Activated CD8-positive, alpha-beta T cell treated with anti-CD3 and anti-CD28 coated beads, Interleukin-2, amount 10 ng/mL, durations not matched to agents 7 days and 5 days (primary cell): ENCODE data around the gene ABHD14A. TPM values are rescaled to one million over a fixed set of nuclear protein-coding genes. Genes with fewer than 3 reads are reported as not detected.

ENCODE experiments used
- ATAC-seq: fragments of 150-1000 bp; cut with Tn5 transposase; one replicate; pipeline ENCODE4 v1.10.0; 2021; ENCODE audit warnings: moderate library complexity
- CTCF ChIA-PET: fragments of 350-600 bp; sonication (Branson Sonifier 250); formaldehyde crosslinking; loops from one replicate; lab custom pipeline; 2021; ENCODE audit warnings: antibody characterized with exemption; lab: Charles Lee
- POLR2A ChIA-PET: fragments of 350-600 bp; sonication (Branson Sonifier 250); formaldehyde crosslinking; loops from one replicate; lab custom pipeline; 2021; ENCODE audit warnings: antibody characterized with exemption; lab: Charles Lee
- DNase-seq: peaks from one replicate; pipeline ENCODE4 v3.0.0-alpha.2; 2020
- H3K27ac Mint-ChIP-seq: one replicate; pipeline ENCODE4 v1.8.0; 2021; ENCODE audit warnings: mild to moderate bottlenecking, mixed read lengths
- H3K27me3 Mint-ChIP-seq: one replicate; pipeline ENCODE4 v1.8.0; 2021; ENCODE audit warnings: low read depth, mixed read lengths
- H3K36me3 Mint-ChIP-seq: one replicate; pipeline ENCODE4 v1.8.0; 2021; ENCODE audit warnings: low read depth, mixed read lengths
- H3K4me1 Mint-ChIP-seq: one replicate; pipeline ENCODE4 v1.8.0; 2021; ENCODE audit warnings: low read depth, mixed read lengths
- H3K4me3 Mint-ChIP-seq: one replicate; pipeline ENCODE4 v1.8.0; 2021; ENCODE audit warnings: mild to moderate bottlenecking, mixed read lengths
- H3K9me3 Mint-ChIP-seq: one replicate; pipeline ENCODE4 v1.8.0; 2022; ENCODE audit warnings: mixed read lengths; ENCODE audit not compliant: insufficient read depth
- total RNA-seq, 2 experiments: library from RNA; stranded (reverse); gene quantifications; one replicate each; pipeline ENCODE4 v1.2.3, GENCODE V29; 2021

ABHD14A gene
- total RNA-seq, 2 experiments from 2014 or later: 10.5 to 11.7 TPM

DNA sequence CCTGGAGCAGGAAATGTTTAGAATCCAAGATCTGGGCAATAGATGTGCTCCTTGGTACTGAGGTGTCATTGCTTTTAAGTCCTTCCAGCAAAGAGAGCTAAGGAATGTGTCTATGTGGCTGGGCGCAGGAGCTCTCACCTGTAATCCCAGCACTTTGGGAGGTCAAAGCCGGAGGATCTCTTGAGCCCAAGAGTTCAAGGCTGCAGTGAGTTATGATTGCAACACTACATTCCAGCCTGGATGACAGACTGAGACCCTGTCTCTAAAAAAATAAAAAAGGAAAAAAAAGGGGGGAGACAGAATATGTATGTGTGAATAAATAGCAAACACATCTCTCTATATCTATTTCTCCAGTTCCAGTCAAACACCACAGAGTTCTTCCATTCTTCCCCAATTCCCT lies 24.0 kb upstream of the ABHD14A start:
- no peak for DNase-seq
- Mint-ChIP-seq H3K4me1 (peaks cover 2% of the 10 kb centered on the region), H3K36me3 (no peaks in the 10 kb centered on the region), H3K27ac (no peak overlapping the region), H3K27me3 (peaks cover 28% of the 10 kb centered on the region), H3K4me3 (no peak overlapping the region), H3K9me3 (no peaks in the 10 kb centered on the region)
- POLR2A ChIA-PET: interaction anchor here (0.6 kb wide), 1 partner anchor 94 kb away, joined by 3 read pairs; no protein-coding TSS in a partner anchor
- ATAC-seq: no peak
- CTCF ChIA-PET: interaction anchor here (0.6 to 2.2 kb wide), 4 partner anchors 8 to 181 kb away, joined by 3 to 6 read pairs (median 4); partner anchors contain the start of genes ABHD14A, ABHD14B and RRP9

DNA sequence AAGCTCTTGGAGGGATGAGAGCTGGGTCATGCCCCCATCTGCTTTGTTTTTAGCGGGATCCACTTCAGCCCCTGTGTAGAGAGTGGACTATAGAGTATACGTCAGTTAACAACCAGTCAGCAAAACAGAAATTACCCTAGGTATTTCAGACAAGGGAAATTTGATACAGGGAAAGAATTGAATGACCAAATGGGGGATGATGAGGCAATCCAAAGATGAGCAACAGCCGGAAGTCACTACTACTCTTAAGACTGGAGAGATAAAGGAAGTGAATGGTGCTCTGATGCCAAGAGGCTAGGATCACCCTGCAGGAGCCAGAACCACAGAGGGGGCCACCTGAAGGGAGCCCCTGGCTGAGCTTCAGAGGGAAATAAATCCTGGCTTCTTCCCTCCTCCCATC lies 21.4 kb upstream of the ABHD14A start:
- Mint-ChIP-seq H3K4me3 (no peak overlapping the region), H3K27me3 (peaks cover 41% of the 10 kb centered on the region)
- CTCF ChIA-PET: interaction anchor here (0.6 to 2.0 kb wide), 6 partner anchors 11 to 1221 kb away, joined by 3 to 7 read pairs (median 4); partner anchors contain the start of genes ABHD14B and RRP9

DNA sequence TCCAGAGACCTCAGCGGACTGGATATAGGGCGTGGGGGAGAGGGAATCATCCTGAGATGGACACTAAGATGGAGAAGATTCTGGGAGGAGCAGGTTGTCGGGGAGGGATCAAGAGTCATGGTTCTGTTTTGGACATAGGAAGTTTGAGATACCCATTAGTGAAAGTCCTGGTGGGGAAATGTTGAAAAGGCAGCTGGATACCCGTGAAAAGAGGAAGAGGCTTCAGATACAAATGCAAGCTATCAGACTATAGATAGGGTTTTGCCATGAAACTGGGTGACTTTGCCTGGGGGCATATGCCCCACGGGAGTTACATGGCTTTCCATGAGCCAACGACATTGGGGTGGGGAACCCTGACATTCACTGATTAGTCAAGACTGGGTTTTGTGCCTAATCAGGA lies 20.8 kb upstream of the ABHD14A start:
- Mint-ChIP-seq H3K4me3 (no peak overlapping the region), H3K27ac (no peak overlapping the region), H3K36me3 (no peaks in the 10 kb centered on the region), H3K4me1 (peaks cover 13% of the 10 kb centered on the region), H3K9me3 (no peaks in the 10 kb centered on the region), H3K27me3 (peaks cover 43% of the 10 kb centered on the region)
- ChIA-PET POLR2A (no interaction called here), CTCF (interaction anchor here (0.7 to 2.0 kb wide), 5 partner anchors 13 to 132 kb away, joined by 3 to 7 read pairs (median 4); partner anchors contain the start of genes ABHD14B and RRP9)
- DNase-seq: no peak
- no peak for ATAC-seq

More for the DNA sequence above, 21.4 kb upstream of the ABHD14A start:
- H3K36me3 Mint-ChIP-seq: no peaks in the 10 kb centered on the region
- peaks cover 13% of the 10 kb centered on the region for H3K4me1 Mint-ChIP-seq
- no peaks in the 10 kb centered on the region for H3K9me3 Mint-ChIP-seq
- H3K27ac Mint-ChIP-seq: no peak overlapping the region
- POLR2A ChIA-PET: no interaction called here
- ATAC-seq (no peak), DNase-seq (no peak)

DNA sequence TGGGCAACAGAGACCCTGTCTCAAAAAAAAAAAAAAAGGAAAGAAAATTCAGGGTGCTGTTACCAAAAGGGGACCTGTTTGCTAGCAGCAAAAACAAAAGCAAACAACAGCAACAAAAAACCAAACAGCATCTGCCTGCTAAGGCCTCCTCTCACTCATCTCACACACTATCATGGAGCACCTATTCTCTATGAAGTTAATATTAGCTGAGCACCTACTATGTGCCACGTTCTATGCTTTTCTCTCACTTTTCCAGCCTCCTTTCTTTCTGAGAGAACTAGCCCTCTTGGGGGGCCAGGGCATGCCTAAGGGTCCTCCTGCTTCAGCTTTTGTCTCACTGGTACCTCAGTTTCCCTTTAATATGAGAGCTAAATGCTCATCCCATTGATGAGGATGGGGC lies 20.2 kb upstream of the ABHD14A start:
- ChIA-PET CTCF (interaction anchor here (1.0 to 2.0 kb wide), 4 partner anchors 12 to 46 kb away, joined by 3 to 7 read pairs (median 4); partner anchors contain the start of gene RRP9), POLR2A (no interaction called here)
- no peak overlapping the region for H3K27ac Mint-ChIP-seq

DNA sequence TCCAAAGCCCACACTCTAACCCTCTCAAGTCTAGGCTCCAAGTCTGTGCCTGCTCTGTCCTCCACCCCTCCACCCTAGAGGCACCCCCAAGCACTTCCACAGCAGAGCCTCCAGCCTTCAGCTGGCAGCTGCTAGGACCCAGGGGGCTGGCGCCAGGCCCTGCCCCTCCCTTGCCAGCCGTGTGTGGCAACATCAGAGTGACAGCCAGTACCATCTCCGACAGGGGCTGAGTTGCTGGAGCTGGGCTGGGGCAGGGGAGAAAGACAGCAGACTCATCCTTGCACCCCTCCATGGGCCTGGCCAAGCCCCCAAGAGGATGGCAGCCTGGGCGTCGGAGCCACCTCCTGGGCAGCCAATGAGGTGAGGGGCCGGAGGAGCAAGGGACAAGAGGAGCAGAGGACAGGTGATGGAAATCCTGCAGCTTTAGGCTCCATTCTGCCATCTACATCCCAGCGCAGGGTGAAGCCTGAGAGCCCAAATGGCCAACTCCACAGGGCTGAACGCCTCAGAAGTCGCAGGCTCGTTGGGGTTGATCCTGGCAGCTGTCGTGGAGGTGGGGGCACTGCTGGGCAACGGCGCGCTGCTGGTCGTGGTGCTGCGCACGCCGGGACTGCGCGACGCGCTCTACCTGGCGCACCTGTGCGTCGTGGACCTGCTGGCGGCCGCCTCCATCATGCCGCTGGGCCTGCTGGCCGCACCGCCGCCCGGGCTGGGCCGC lies 19.5 kb upstream of the ABHD14A start, which contains the start of gene GPR62:
TSS of gene GPR62 (plus strand) at position 207 of the 718 bp plus-strand sequence. CDS start at position 479, 272 bp downstream.
- DNase-seq: no peak
- no peaks in the 10 kb centered on the region for H3K36me3 Mint-ChIP-seq
- H3K4me3 Mint-ChIP-seq: no peak within 1 kb of the TSS
- ChIA-PET CTCF (interaction anchor here (1.0 to 1.2 kb wide), 2 partner anchors 13 to 14 kb away, joined by 3 to 5 read pairs; partner anchors contain the start of gene RRP9), POLR2A (no interaction called here)
- ATAC-seq: no peak
- peaks cover 13% of the 10 kb centered on the region for H3K4me1 Mint-ChIP-seq
- H3K27ac Mint-ChIP-seq: no peak within 1 kb of the TSS
- peaks cover 43% of the 10 kb centered on the region for H3K27me3 Mint-ChIP-seq
- H3K9me3 Mint-ChIP-seq: no peaks in the 10 kb centered on the region

More for the DNA sequence above, 20.2 kb upstream of the ABHD14A start:
- DNase-seq (no peak), ATAC-seq (no peak)
- Mint-ChIP-seq H3K4me1 (peaks cover 13% of the 10 kb centered on the region), H3K27me3 (peaks cover 43% of the 10 kb centered on the region), H3K9me3 (no peaks in the 10 kb centered on the region), H3K4me3 (no peak overlapping the region), H3K36me3 (no peaks in the 10 kb centered on the region)

DNA sequence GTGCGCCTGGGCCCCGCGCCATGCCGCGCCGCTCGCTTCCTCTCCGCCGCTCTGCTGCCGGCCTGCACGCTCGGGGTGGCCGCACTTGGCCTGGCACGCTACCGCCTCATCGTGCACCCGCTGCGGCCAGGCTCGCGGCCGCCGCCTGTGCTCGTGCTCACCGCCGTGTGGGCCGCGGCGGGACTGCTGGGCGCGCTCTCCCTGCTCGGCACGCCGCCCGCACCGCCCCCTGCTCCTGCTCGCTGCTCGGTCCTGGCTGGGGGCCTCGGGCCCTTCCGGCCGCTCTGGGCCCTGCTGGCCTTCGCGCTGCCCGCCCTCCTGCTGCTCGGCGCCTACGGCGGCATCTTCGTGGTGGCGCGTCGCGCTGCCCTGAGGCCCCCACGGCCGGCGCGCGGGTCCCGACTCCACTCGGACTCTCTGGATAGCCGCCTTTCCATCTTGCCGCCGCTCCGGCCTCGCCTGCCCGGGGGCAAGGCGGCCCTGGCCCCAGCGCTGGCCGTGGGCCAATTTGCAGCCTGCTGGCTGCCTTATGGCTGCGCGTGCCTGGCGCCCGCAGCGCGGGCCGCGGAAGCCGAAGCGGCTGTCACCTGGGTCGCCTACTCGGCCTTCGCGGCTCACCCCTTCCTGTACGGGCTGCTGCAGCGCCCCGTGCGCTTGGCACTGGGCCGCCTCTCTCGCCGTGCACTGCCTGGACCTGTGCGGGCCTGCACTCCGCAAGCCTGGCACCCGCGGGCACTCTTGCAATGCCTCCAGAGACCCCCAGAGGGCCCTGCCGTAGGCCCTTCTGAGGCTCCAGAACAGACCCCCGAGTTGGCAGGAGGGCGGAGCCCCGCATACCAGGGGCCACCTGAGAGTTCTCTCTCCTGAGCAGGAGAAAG lies 18.7 kb upstream of the ABHD14A start:
- Mint-ChIP-seq H3K27ac (no peak overlapping the region), H3K36me3 (no peaks in the 10 kb centered on the region), H3K27me3 (peaks cover 43% of the 10 kb centered on the region), H3K4me3 (no peak overlapping the region), H3K4me1 (peaks cover 13% of the 10 kb centered on the region), H3K9me3 (no peaks in the 10 kb centered on the region)
- DNase-seq (peak; percentile 38), ATAC-seq (peak; percentile 70)
- POLR2A ChIA-PET: no interaction called here
- CTCF ChIA-PET: interaction anchor here (1.0 to 1.2 kb wide), 2 partner anchors 13 to 14 kb away, joined by 3 to 5 read pairs; partner anchors contain the start of gene RRP9

DNA sequence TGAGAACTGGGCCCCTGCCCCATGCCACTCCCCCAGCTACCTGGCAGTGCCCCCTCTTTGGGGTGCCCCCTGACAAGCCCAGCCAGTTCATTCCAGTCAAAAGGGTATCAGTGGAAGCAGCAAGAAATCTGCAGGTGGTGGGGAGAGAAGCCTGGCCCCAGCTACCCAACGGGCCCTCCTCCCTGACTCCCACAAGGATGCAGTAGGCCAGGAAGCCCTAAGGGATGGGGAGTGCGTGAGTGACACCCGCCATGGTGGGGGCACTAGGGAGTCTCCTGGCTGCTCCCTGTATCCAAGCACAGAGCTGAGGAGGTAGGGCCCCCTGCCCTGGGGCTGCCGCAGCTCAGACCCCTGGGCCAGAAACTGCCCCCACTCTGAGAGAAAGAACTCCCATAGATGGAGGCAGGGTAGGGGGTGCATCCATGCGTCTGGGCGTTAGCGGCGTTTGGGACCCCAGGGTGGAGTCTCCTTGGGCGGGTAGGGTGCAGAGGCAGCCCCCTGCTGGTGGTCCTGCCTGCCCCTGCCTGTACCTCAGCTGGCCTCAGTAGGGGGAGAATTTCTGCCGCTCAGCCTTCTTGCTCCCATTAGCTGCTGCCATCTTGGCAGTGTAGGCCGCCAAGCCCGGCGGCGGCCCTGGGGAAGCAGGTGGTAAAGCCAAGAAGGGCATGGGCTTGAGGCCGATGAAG lies 17.2 kb upstream of the ABHD14A start:
- Mint-ChIP-seq H3K27ac (no peak overlapping the region), H3K9me3 (no peaks in the 10 kb centered on the region), H3K27me3 (peaks cover 47% of the 10 kb centered on the region), H3K4me1 (peaks cover 13% of the 10 kb centered on the region), H3K36me3 (no peaks in the 10 kb centered on the region), H3K4me3 (no peak overlapping the region)
- POLR2A ChIA-PET: no interaction called here
- CTCF ChIA-PET: interaction anchor here (0.9 kb wide), 1 partner anchor 16 kb away, joined by 3 read pairs; the partner anchor contains the start of gene RRP9
- ATAC-seq (no peak), DNase-seq (no peak)

DNA sequence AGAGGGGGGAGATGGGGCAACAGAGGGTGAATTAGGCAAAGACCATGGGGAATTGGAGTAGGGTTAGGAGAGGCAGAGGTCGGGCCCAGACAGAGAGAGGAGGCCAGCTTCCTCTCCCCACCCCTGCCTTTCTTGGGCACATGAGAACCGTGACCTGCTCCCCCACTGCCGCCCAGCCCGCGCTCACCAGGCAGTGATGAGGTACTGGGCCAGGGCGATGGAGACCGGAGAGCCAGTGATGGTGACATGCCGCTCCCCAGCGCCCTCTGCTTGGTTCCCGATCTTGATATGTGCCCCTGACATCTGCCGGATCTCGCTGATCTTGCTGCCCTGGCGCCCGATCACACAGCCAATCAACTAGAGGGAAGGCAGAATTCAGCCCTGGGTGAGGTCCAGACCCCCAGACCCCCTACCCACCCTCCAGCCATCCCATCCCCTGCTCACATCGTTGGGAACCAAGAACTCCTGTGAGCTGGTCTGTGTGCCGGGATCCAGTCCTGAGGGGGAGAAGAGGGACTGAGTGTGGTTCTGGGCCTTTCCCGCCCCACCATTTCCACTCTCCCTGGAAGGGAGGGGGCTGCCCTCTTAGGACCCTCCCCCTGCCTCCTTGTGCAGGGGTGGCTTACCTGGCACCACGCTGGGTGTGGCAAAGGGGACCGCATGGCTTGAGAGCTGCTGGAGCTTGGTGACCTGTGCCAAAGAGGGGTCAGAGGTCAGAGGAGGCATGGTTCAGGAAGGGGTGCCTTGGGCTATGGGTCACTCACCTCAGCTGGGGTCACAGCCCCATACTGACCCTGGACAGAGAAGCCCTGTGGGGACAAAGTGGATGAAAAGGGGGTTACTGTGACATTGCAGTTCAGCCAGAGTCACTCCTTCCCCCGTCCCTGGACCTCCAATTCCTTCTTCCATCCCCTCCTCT lies 16.0 kb upstream of the ABHD14A start:
- no peaks in the 10 kb centered on the region for H3K36me3 Mint-ChIP-seq
- peaks cover 40% of the 10 kb centered on the region for H3K27me3 Mint-ChIP-seq
- peaks cover 13% of the 10 kb centered on the region for H3K4me1 Mint-ChIP-seq
- no peaks in the 10 kb centered on the region for H3K9me3 Mint-ChIP-seq
- ChIA-PET CTCF (no interaction called here), POLR2A (no interaction called here)
- H3K27ac Mint-ChIP-seq: no peak overlapping the region
- H3K4me3 Mint-ChIP-seq: no peak overlapping the region
- no peak for DNase-seq
- no peak for ATAC-seq

DNA sequence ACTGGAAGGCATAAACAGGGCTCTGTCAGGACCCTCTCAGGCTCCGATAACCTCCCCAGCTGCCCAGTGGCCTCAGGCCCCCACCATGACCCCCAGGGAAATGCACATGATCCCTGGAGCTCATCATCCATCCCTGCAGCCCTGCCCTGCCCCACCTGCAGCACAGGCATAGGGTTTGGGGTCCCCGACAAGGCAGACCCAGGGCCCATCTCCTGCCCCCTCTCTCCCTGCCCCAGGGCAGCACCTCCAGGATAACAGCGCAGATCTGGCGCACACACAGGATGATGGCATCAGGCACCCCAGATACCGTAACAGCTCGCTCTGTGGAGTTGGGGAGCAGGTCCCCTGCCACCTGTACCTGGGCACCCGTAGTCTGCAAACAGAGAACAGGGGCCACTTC lies 15.2 kb upstream of the ABHD14A start:
- DNase-seq (no peak), ATAC-seq (no peak)
- Mint-ChIP-seq H3K36me3 (no peaks in the 10 kb centered on the region), H3K27ac (no peak overlapping the region), H3K4me1 (peaks cover 13% of the 10 kb centered on the region), H3K4me3 (no peak overlapping the region), H3K27me3 (peaks cover 32% of the 10 kb centered on the region), H3K9me3 (no peaks in the 10 kb centered on the region)
- POLR2A ChIA-PET: no interaction called here
- CTCF ChIA-PET: no interaction called here

DNA sequence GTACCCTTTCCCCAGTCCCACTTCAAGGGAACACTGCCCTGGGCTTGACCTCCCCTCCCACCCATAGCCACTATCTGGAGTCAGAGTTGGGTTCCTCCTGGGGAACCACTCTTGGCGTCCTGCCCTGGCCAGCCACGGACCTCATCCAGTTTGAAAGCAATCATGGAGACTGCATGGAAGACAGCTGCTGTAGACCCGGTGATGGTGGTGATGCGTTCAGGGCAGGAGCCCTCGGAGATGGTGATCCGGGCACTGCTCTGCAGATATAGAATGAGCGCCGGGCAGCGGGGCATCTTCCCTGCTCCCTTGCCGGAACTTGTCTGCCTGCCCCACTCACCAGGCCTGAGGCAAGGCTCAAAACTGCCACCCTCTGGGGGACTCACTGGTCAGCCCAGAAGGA lies 14.5 kb upstream of the ABHD14A start:
- DNase-seq (no peak), ATAC-seq (no peak)
- CTCF ChIA-PET: no interaction called here
- Mint-ChIP-seq H3K4me3 (no peak overlapping the region), H3K9me3 (no peaks in the 10 kb centered on the region), H3K36me3 (no peaks in the 10 kb centered on the region), H3K4me1 (peaks cover 11% of the 10 kb centered on the region), H3K27ac (no peak overlapping the region), H3K27me3 (peaks cover 28% of the 10 kb centered on the region)
- POLR2A ChIA-PET: no interaction called here
